ENCODE measurements around the gene FLT1. TPM values are rescaled to one million over a fixed set of nuclear protein-coding genes. Genes with fewer than 3 reads are reported as not detected.
A peak's percentile ranks its signal among the peaks of the same experiment; 100 is the strongest.

Gene FLT1
- total RNA-seq, 1 donor from 2014 or later: 0.81 TPM

DNA sequence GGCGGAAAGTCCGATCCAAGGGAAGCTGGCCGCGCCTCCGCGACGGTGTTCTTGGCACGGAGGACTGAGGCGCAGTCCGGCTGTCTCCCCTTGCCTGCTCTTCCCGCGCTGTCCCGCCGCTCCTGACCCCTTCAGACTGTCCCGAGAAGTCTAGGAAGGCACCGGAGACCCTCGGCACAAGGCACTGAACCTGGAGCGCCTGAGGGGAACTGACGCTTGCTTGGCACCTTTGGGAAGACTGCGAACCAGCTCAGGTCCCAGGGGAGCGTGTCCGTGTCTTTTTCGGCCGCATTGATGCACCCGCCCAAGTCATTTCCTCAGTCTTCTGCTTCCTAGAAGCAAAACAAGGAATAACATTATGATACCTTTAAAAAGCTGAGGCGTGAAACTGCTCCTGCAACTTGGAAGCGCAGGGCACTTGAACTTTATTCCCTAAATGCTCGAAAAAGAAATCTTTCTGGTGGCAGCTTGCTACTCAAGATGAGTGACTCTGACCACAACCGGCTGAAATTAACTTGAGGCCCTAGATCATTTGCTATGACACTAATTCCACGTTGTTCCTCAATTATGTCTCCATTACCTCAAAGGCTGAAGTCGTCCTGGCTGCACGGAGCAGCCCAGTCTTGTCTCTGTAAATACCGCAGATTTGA lies 735 bp upstream of the FLT1 start:
- Mint-ChIP-seq H3K36me3 (ENCODE audit: insufficient read depth) (no peaks in the 10 kb centered on the region), H3K4me3 (ENCODE audit: low read depth) (peak overlapping the region; percentile 63), H3K27ac (peak overlapping the region; percentile 21), H3K9me3 (ENCODE audit: low read depth) (no peaks in the 10 kb centered on the region), H3K4me1 (ENCODE audit: low read depth) (peaks cover 6% of the 10 kb centered on the region), H3K27me3 (peaks cover 84% of the 10 kb centered on the region)
- TF ChIP-seq, protein P1, sequence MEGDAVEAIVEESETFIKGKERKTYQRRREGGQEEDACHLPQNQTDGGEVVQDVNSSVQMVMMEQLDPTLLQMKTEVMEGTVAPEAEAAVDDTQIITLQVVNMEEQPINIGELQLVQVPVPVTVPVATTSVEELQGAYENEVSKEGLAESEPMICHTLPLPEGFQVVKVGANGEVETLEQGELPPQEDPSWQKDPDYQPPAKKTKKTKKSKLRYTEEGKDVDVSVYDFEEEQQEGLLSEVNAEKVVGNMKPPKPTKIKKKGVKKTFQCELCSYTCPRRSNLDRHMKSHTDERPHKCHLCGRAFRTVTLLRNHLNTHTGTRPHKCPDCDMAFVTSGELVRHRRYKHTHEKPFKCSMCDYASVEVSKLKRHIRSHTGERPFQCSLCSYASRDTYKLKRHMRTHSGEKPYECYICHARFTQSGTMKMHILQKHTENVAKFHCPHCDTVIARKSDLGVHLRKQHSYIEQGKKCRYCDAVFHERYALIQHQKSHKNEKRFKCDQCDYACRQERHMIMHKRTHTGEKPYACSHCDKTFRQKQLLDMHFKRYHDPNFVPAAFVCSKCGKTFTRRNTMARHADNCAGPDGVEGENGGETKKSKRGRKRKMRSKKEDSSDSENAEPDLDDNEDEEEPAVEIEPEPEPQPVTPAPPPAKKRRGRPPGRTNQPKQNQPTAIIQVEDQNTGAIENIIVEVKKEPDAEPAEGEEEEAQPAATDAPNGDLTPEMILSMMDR (IDR thresholded peaks at IDR 0.05; ENCODE audit: unreplicated experiment): no peak
- no peak for DNase-seq (ENCODE audit: low spot score, unreplicated experiment)

DNA sequence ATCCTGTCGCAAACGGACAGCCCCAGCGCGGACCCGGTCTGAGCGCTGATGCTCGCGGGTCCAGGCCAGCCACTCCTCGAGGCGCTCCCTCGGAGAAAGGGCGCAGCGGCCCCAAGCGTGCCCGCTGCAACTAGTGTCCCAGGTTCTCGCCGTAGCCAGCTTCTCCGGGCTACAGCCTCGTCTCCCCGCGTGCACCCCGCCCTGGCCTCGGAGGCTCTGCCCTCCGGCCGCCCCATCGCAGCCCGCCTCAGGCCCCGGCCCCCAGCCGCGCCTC lies 487 bp downstream of the FLT1 start:
- no peak overlapping the region for H3K27ac Mint-ChIP-seq
- H3K27me3 Mint-ChIP-seq: peaks cover 87% of the 10 kb centered on the region
- H3K4me1 Mint-ChIP-seq (ENCODE audit: low read depth): peaks cover 6% of the 10 kb centered on the region
- H3K9me3 Mint-ChIP-seq (ENCODE audit: low read depth): no peaks in the 10 kb centered on the region
- no peaks in the 10 kb centered on the region for H3K36me3 Mint-ChIP-seq (ENCODE audit: insufficient read depth)
- H3K4me3 Mint-ChIP-seq (ENCODE audit: low read depth): peak overlapping the region; percentile 44
- TF ChIP-seq, protein P1 (IDR thresholded peaks at IDR 0.05; ENCODE audit: unreplicated experiment): no peak
- DNase-seq (ENCODE audit: low spot score, unreplicated experiment): no peak

DNA sequence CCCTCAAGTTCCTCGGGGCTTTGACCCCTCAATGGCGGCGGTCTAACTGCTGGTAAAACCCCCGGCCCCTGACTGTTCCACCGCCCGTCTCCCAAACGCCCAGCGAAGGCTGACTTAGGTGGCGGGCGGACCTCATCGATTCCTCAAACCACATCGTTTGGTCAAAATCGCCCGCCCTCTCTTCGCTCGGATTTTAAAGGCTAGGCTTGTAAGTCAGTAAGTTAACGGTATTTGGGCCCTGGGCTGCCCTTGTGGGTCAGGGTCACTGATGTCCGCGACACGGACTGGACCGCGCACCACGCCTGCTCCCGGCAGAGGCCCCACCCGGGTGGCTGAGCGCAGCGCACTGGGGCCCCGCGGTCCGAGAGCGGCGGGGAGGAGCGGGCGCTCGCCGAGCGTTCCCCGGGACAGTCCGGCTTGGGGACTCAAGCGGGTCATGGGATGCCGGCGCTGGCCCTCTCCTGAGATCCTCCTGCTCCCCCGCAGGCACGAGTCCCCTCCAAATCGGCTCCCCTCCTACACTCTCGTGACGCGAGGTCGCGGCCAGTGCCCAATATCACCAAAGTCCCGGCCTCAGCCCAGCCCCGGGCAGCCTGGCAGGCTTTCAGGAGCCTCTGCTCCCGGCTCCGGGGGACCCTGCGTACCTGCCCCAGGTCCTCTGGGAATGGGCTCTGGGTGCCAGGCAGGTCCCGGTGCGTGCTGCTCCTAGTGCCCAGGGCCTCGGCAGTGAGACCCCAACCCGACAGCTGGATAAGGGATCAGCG lies 1.0 kb downstream of the FLT1 start:
- Mint-ChIP-seq H3K4me1 (ENCODE audit: low read depth) (peaks cover 6% of the 10 kb centered on the region), H3K27ac (no peak overlapping the region), H3K9me3 (ENCODE audit: low read depth) (no peaks in the 10 kb centered on the region), H3K4me3 (ENCODE audit: low read depth) (peak overlapping the region; percentile 49), H3K36me3 (ENCODE audit: insufficient read depth) (no peaks in the 10 kb centered on the region), H3K27me3 (peaks cover 87% of the 10 kb centered on the region)
- TF ChIP-seq, protein P1 (IDR thresholded peaks at IDR 0.05; ENCODE audit: unreplicated experiment): no peak
- DNase-seq (ENCODE audit: low spot score, unreplicated experiment): peak; percentile 14

DNA sequence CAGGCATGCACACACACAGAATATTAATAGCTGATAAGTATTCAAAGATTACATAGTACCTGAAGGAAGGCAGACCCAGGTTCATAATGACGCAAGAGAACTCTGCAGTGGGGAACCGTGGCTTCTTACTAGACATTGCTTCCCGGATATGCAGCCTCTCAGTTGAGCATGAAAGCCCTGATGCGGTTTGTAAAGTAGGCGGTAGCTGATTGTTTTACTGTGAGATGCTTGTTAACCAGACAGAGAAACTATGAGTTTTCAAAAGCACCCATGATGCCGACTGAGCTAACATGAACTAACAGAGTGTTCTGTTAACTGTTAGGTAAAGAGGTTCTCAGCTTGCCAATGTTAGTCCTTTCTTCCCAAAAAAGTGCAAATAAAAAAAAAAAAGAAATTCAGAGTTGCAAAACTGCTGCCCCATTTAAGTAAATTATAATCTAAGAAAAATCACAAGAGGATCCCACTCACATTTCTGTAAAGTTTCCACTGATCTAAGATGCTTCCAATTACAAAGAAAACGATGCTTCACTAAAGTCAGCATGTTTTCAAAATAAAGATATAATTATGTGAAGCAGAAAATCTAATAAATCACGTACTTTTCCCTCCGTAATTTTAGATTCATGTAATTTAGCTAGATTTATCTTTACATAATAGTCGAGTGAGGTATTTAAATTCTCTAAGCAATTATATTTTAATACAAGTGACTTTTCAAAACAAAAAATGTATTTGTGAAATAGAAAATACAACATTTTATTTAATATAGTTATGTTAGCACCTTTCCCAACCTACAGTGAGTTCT lies 2.2 kb downstream of the FLT1 start:
- Mint-ChIP-seq H3K4me3 (ENCODE audit: low read depth) (no peak overlapping the region), H3K36me3 (ENCODE audit: insufficient read depth) (no peaks in the 10 kb centered on the region), H3K4me1 (ENCODE audit: low read depth) (peaks cover 6% of the 10 kb centered on the region), H3K27ac (no peak overlapping the region), H3K27me3 (peaks cover 85% of the 10 kb centered on the region), H3K9me3 (ENCODE audit: low read depth) (no peaks in the 10 kb centered on the region)
- TF ChIP-seq, protein P1 (IDR thresholded peaks at IDR 0.05; ENCODE audit: unreplicated experiment): no peak
- no peak for DNase-seq (ENCODE audit: low spot score, unreplicated experiment)

DNA sequence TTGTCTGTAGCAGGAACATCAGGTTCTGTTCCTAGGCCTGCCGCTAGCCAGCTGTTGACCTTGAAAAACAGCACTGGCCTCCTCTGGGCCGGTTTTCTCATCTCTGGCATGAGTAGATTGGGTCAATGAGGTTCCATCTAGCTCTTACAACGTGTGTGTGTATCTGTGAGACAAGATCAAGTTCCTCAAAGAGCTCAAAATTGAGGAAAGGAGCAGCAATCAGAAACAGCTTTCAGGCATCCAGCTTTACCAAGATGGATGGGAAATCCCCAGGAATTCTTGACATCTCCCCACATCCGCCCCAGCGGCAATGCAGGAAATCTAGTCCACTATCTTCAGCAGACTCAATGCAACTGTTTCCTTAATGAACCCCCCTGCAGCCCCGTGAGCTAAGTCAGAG lies 4.9 kb downstream of the FLT1 start:
- Mint-ChIP-seq H3K9me3 (ENCODE audit: low read depth) (no peaks in the 10 kb centered on the region), H3K27me3 (peaks cover 70% of the 10 kb centered on the region), H3K27ac (no peak overlapping the region), H3K4me1 (ENCODE audit: low read depth) (peaks cover 2% of the 10 kb centered on the region), H3K4me3 (ENCODE audit: low read depth) (no peak overlapping the region), H3K36me3 (ENCODE audit: insufficient read depth) (no peaks in the 10 kb centered on the region)
- DNase-seq (ENCODE audit: low spot score, unreplicated experiment): no peak
- TF ChIP-seq, protein P1 (IDR thresholded peaks at IDR 0.05; ENCODE audit: unreplicated experiment): no peak

Measured in progenitor cell of endocrine pancreas (in vitro differentiated cells).